Endothelial cell of umbilical vein (primary cell): Measurements from ENCODE around the gene ATP10B. TPM values are rescaled to one million over a fixed set of nuclear protein-coding genes. Genes with fewer than 3 reads are reported as not detected.

Experiments
- BruUV-seq: library from RNA; stranded (reverse); fragments of 400-500 nt; replicated peaks from 2 replicates; lab custom pipeline; 2021; lab: Mats Ljungman, UMichigan
- CTCF ChIA-PET: fragments of 300-600, 350-600 bp; sonication (Branson Sonifier 250); formaldehyde crosslinking; loops from one replicate; lab custom pipeline; 2021; ENCODE audit warnings: antibody characterized with exemption, inconsistent platforms; lab: Charles Lee
- POLR2A ChIA-PET: fragments of 300-600, 350-600 bp; sonication (Branson Sonifier 250); formaldehyde crosslinking; loops from one replicate; lab custom pipeline; 2021; ENCODE audit warnings: antibody characterized with exemption, inconsistent platforms; lab: Charles Lee
- DNase-seq: peaks from one replicate; pipeline ENCODE4 v3.0.0-alpha.2; 2011; ENCODE audit warnings: low read depth, low spot score
- FAIRE-seq: peaks from 2 replicates; lab custom pipeline; 2011; peaks lifted over from hg19 to GRCh38; lab: Jason Lieb, UNC
- H2AFZ ChIP-seq: 2 replicates; pipeline ENCODE4 v1.6.0; 2012; ENCODE audit warnings: low read depth, low read length, control low read depth, inconsistent platforms
- H3K27ac ChIP-seq: 2 replicates; pipeline ENCODE4 v1.5.1; 2011; ENCODE audit warnings: low read depth, mild to moderate bottlenecking, control low read depth, low read length, moderate library complexity; ENCODE audit not compliant: insufficient read depth
- H3K27me3 ChIP-seq, 2 experiments: 2 replicates each; pipeline versions ENCODE4 v1.6.0 to v1.6.1; 2011; ENCODE audit warnings: low read length in 2 of 2, mixed read lengths in 1 of 2; ENCODE audit not compliant: control insufficient read depth in 2 of 2, insufficient read depth in 2 of 2
- H3K36me3 ChIP-seq, 2 experiments: 2 replicates in 1 of 2; 3 replicates in 1 of 2; pipeline ENCODE4 v1.5.1; 2011; ENCODE audit warnings: low read length in 2 of 2, mild to moderate bottlenecking in 1 of 2, moderate library complexity in 1 of 2; ENCODE audit not compliant: control insufficient read depth in 2 of 2, insufficient read depth in 2 of 2; ENCODE audit errors: extremely low read depth in 1 of 2
- H3K4me1 ChIP-seq: 3 replicates; pipeline ENCODE4 v1.5.1; 2011; ENCODE audit warnings: mild to moderate bottlenecking, low read length; ENCODE audit not compliant: control insufficient read depth, insufficient read depth; ENCODE audit errors: extremely low read depth
- H3K4me2 ChIP-seq: 2 replicates; pipeline ENCODE4 v1.6.1; 2011; ENCODE audit warnings: low read length, control low read depth, mixed read lengths; ENCODE audit not compliant: insufficient read depth
- H3K4me3 ChIP-seq, 3 experiments: fragments of 200-600 bp in 1 of 3; sonication (generic), shearing (Covaris generic) in 1 of 3; replicated peaks in 1 of 3; 2 replicates each; pipeline ENCODE4 v1.5.1; 2011 to 2016; ENCODE audit warnings: control low read depth in 3 of 3, low read length in 3 of 3, mild to moderate bottlenecking in 2 of 3, inconsistent platforms in 1 of 3, low read depth in 1 of 3, moderate library complexity in 1 of 3; ENCODE audit not compliant: insufficient read depth in 1 of 3
- H3K79me2 ChIP-seq: 2 replicates; pipeline ENCODE4 v1.6.0; 2012; ENCODE audit warnings: low read length, inconsistent platforms; ENCODE audit not compliant: control insufficient read depth, insufficient read depth
- H3K9ac ChIP-seq: replicated peaks from 2 replicates; pipeline ENCODE3; 2011; ENCODE audit warnings: low read length, control low read depth; ENCODE audit not compliant: insufficient read depth; ENCODE audit errors: extremely low read depth
- H3K9me1 ChIP-seq: replicated peaks from 3 replicates; pipeline ENCODE4 v1.6.0; 2011; ENCODE audit warnings: mild to moderate bottlenecking, low read length; ENCODE audit not compliant: control insufficient read depth, insufficient read depth; ENCODE audit errors: extremely low read depth
- H3K9me3 ChIP-seq: replicated peaks from 2 replicates; pipeline ENCODE4 v1.5.1; 2012; ENCODE audit warnings: low read length, inconsistent platforms; ENCODE audit not compliant: control insufficient read depth, insufficient read depth
- H4K20me1 ChIP-seq: replicated peaks from 2 replicates; pipeline ENCODE3; 2011; ENCODE audit warnings: mild to moderate bottlenecking, low read length; ENCODE audit not compliant: control insufficient read depth, insufficient read depth; ENCODE audit errors: extremely low read depth
- EZH2 ChIP-seq: IDR thresholded peaks from 2 replicates; pipeline ENCODE4 v1.6.1; 2012; ENCODE audit warnings: borderline replicate concordance, low read depth, mild to moderate bottlenecking, moderate library complexity, low read length, inconsistent platforms; ENCODE audit not compliant: severe bottlenecking
- FOS ChIP-seq: IDR thresholded peaks from 2 replicates; pipeline ENCODE4 v1.6.1; 2011; ENCODE audit warnings: mild to moderate bottlenecking, low read length, moderate library complexity, borderline replicate concordance; ENCODE audit not compliant: insufficient read depth
- GATA2 ChIP-seq: IDR thresholded peaks from 2 replicates; pipeline ENCODE4 v1.7.0; 2011; ENCODE audit warnings: low read depth, mild to moderate bottlenecking, moderate library complexity, mixed read lengths, low read length; ENCODE audit not compliant: insufficient read length, insufficient read depth
- JUN ChIP-seq: IDR thresholded peaks from 2 replicates; pipeline ENCODE4 v1.6.1; 2011; ENCODE audit warnings: borderline replicate concordance, low read depth; ENCODE audit not compliant: insufficient read length, insufficient read depth
- MYC ChIP-seq: IDR thresholded peaks from one replicate; pipeline ENCODE4 v1.6.1; 2011; ENCODE audit warnings: mild to moderate bottlenecking, low read depth, low read length
- POLR2A ChIP-seq: IDR thresholded peaks from 2 replicates; pipeline ENCODE4 v1.6.1; 2012; ENCODE audit warnings: low read depth, mild to moderate bottlenecking, control low read depth, low read length
- POLR2AphosphoS5 ChIP-seq: IDR thresholded peaks from 2 replicates; pipeline ENCODE4 v1.6.1; 2012; ENCODE audit warnings: low read depth, mild to moderate bottlenecking, control low read depth, low read length, moderate library complexity; ENCODE audit not compliant: insufficient read depth
- dilution Hi-C: fragments of 300-500 bp; cut with MboI; formaldehyde crosslinking; loops from one replicate; pipeline ENCODE4 v1.15.0; 2019; ENCODE audit warnings: low sequenced_read_pairs; ENCODE audit not compliant: extremely low pct_ligation_motif_present
- intact Hi-C: fragments of 100-400 bp; cut with micrococcal nuclease; formaldehyde crosslinking; loops from one replicate; pipeline ENCODE4 v1.10.0; 2022
- polyA plus RNA-seq, 4 experiments: library from polyadenylated mRNA; depleted of rRNA in 3 of 4; stranded (reverse) in 3 of 4; unstranded in 1 of 4; fragments of >200 nt; gene quantifications; 2 replicates each; pipeline versions ENCODE4 v1.2.1 to v1.2.3, GENCODE V29; 2011 to 2012; ENCODE audit warnings: missing spikeins in 1 of 4
- total RNA-seq: library from RNA; stranded (reverse); gene quantifications from 2 replicates; pipeline ENCODE4 v1.2.3, GENCODE V29; 2021
- TF ChIP-seq, protein P1 (sequence below): IDR thresholded peaks from 2 replicates; pipeline ENCODE4 v1.6.1; 2011; ENCODE audit not compliant: insufficient read depth, insufficient read length
- TF ChIP-seq, protein P2 (sequence below), 2 donors: IDR thresholded peaks; 1 replicate in 1 of 2; 2 replicates in 1 of 2; pipeline ENCODE4 v1.5.1; 2011; ENCODE audit warnings: low read length in 2 of 2, mild to moderate bottlenecking in 2 of 2, moderate library complexity in 2 of 2, control low read depth in 1 of 2, inconsistent platforms in 1 of 2, low read depth in 1 of 2; ENCODE audit not compliant: insufficient read depth in 1 of 2; ENCODE audit errors: extremely low read depth in 1 of 2

ATP10B gene
- total and polyA plus RNA-seq, 2 donors (not counting 3 experiments of a cell fraction or from before 2014, with no cell fraction given), result not detected

DNA sequence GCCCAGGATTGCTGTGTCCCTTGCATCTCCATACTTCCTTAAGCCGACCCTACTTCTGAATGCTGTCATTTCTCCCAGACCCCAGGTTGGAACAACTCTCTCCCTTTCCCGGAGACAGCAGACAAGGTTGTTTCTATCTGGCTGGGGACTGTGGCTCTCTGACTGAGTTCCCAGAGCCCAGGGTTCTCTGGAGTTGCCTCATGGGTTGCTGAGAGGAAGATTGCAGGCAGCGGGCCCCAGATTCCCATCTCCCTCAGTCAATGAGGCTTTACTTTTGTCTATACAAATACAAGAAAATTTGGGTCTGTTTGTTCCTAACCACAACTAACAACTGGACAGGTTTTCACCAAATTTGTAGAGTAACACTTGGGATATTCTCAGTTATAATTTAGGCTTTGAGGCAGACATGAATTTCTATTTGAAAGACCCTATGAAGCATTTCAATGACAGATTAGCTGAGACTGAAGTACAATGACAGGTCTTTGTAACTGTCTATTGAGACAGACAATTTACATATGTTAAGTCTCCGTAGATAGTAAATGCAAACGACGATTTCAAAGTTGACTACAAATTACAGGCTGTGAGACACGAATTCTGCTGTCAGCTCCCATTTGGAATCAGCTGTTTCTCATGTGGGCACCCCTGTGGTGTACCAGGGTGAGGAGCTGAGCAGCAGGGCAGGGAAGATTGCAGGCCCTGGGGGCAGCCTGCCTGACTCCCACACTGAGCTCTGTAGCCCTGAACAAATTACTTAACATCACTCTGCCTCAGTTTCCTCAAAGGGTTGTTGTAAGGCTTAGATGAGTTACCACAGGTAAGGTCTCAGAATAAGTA, 107.5 kb downstream of the ATP10B start:
- no peak for FAIRE-seq
- intact Hi-C loops (no loop called here), dilution Hi-C loops (no loop called here)
- Histone ChIP-seq H3K9me3 (no peaks in the 10 kb centered on the region), H3K9me1 (no peaks in the 10 kb centered on the region), H3K27me3 (no peaks in the 10 kb centered on the region), H3K27ac (no peak overlapping the region), H4K20me1 (no peaks in the 10 kb centered on the region), H3K4me1 (no peaks in the 10 kb centered on the region), H3K36me3 (no peaks in the 10 kb centered on the region), H3K9ac (no peak overlapping the region), H3K4me2 (no peak overlapping the region), H3K4me3 (no peak overlapping the region), H3K79me2 (no peaks in the 10 kb centered on the region), H2AFZ (no peak overlapping the region)
- POLR2A ChIA-PET, result no interaction called here
- BruUV-seq, result no TSS peak
- CTCF ChIA-PET, result no interaction called here
- no peak for DNase-seq
- TF ChIP-seq, protein P1, sequence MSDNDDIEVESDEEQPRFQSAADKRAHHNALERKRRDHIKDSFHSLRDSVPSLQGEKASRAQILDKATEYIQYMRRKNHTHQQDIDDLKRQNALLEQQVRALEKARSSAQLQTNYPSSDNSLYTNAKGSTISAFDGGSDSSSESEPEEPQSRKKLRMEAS, result no peak
- TF ChIP-seq POLR2A, result no peak
- TF ChIP-seq, protein P2, sequence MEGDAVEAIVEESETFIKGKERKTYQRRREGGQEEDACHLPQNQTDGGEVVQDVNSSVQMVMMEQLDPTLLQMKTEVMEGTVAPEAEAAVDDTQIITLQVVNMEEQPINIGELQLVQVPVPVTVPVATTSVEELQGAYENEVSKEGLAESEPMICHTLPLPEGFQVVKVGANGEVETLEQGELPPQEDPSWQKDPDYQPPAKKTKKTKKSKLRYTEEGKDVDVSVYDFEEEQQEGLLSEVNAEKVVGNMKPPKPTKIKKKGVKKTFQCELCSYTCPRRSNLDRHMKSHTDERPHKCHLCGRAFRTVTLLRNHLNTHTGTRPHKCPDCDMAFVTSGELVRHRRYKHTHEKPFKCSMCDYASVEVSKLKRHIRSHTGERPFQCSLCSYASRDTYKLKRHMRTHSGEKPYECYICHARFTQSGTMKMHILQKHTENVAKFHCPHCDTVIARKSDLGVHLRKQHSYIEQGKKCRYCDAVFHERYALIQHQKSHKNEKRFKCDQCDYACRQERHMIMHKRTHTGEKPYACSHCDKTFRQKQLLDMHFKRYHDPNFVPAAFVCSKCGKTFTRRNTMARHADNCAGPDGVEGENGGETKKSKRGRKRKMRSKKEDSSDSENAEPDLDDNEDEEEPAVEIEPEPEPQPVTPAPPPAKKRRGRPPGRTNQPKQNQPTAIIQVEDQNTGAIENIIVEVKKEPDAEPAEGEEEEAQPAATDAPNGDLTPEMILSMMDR (IDR thresholded peaks at IDR 0.05; ENCODE audit: extremely low read depth in 1 of 2, insufficient read depth in 1 of 2, low read depth in 1 of 2, low read length in 2 of 2), result no peak
- TF ChIP-seq POLR2AphosphoS5, result no peak
- TF ChIP-seq MYC, result no peak
- TF ChIP-seq GATA2, result no peak
- no peak for TF ChIP-seq FOS
- no peak for TF ChIP-seq JUN
- TF ChIP-seq EZH2, result no peak
